ENCODE measurements around the gene SLC12A5.
"Not testable (repeated sequence)": the region's sequence is repeated elsewhere in the genome, so short reads cannot be mapped to it uniquely, and the experiment has no call there.

SLC12A5 gene

DNA sequence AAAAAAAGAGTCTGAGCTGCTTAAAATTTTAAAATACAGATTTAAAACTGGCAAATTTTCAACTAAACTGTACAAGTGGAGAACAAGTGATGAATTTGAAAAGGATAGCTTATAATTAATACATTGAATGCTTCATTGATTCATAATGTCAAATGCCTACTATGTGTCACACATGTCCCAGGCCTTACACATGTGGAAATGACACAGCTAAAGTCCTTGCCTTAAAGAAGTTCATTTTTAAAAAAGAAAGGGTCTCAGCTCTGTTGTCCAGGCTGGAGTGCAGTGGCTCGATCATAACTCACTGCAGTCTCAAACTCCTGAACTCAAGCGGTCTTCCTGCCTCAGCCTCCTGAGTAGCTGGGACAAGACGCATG is 55.8 kb downstream of the SLC12A5 start:
- no peak for DNase-seq

DNA sequence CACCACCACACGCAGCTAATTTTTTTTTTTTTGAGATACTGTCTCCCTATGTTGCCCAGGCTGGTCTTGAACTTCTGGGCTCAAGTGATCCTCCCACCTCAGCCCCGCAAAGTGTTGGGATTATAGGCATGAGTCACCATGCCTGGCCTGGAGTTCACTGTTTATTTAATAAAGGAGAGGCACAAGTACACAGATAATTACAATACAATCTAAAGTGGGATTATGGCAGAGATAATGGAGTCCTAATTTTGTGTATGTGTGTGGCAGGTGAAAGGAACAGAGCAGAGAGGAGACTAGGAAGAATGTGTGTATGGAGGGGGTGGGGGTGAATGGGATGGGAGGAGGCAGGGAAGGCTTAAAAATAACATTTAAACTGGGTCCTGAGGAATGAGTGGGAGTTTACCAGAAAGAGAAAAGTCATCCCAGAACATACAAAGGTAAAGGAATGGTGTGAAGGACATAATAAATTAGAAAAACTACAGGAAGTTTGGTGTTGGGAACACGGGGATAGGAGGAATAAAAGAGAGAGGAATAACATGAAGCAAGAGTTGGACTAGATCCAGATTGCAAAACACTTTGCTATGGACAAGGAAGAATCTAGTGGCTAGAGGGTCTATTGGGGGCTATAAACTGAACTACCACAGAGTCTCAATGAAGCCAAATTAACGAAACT is 56.3 kb downstream of the SLC12A5 start:
- peak; percentile 85 for DNase-seq

DNA sequence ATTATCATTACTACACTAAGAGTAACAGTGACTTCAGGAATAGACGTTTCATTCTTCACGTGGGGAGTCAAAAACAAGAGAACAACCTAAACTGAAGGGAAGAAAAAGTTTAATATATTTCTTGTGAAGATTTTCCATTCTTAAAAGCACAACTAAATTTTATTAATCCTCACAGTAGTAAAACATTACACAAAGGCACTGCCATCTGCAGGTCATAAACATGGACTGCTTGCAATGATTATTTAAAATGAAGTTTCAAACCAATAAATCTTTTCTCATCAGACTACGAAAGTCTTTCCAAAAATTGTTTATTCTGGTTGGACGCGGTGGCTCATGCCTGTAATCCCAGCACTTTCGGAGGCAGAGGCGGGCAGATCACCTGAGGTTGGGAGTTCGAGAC is 58.1 kb downstream of the SLC12A5 start:
- no peak for DNase-seq

DNA sequence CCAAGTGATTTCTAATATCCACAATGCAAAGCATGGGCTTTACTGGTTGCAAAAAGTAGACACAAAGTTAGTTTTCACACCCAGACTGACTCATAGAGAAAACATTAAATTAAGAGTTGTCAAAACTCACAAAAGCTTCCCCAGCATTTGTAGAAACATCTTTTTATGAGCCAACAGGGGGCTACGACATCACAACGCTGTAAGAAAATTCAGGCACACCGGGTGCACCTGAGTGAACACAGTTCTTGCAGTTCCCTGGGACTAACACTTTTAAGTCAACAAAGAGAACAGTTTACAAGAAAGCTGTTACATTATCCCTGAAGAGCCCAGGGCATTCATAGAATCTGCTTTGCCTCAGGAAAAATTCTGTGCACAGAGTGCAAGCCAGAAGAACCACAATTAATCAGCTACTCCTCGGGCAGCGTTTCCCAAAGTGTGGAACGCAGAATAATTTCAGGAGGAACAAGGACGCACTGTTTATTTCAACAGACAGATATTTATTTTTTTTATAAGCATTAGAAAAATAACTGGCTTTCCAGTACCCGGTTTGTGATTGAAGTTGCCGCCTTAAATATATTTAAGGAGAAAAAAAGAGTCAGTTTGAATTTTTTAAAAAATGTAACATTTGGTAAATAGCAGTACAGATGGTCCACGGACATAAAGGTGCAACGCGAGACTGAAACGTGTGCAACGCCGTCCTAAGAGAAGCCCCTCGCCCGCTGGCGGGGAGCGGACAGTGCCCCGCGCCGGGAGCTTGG is 59.6 kb downstream of the SLC12A5 start:
- DNase-seq, result no peak

DNA sequence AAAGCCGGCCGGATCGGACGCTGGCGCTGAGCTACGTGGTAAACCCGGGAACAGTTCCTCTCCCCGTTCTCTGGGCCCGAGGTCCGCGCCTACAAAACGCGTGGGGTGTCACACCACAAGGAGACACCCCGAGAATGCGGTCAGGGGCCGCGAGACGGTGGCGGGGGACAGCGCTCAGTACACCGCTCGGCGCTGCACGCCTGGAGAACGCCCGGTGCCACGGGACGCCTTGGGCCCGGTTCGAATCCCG is 60.1 kb downstream of the SLC12A5 start:
- no peak for DNase-seq

DNA sequence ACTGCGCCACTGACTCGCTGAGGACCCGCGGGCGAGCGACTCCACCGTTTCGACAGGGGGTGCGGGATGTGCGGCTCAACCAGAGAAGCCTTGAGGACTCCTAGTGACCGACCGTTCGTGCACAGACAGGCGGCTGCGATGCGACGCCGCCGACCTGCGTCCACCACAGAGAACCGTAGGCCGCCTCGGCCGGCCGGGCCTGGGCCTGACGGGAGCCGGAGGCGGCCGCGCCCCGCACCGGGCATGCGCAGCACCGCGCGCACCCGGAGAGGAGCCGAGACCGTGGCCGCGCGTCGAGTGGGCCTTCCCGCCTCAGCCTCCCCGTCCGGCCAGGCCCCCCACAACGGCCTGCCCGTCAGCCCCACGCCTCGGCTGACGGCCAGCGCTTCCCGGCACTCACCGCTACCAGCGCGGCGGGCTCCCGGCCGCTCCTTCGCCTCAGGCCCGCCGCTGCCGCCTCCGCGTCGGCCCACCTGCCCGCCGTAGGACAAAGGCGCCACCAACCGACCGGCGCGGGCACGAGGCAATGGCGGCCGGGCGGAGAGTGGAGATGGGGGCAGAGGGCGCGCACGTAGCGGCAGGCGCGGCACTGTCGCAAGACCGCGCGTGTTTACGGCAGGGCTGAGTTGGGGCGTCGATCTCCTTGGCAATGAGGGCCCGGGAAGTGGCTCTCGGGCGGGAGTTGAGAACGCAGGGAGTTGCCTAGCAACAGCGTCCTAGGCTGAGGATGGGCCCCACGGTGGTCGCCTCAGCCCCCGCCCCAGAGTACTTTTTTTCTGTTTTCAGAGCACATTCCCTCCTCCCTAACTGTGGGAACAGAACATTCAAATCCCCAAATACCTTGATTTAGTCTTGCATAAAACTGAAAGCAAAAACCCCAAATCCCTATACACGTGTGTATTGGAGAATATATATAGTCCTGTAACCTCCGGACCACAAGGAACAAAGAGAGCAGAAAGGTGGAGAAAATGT is 60.7 kb downstream of the SLC12A5 start, which contains the start of gene NCOA5:
NCOA5 (minus strand) TSS at position 546 of the 972 bp plus-strand sequence. CDS start 10,538 bp downstream, outside the sequence.
- DNase-seq, result peak; percentile 94

DNA sequence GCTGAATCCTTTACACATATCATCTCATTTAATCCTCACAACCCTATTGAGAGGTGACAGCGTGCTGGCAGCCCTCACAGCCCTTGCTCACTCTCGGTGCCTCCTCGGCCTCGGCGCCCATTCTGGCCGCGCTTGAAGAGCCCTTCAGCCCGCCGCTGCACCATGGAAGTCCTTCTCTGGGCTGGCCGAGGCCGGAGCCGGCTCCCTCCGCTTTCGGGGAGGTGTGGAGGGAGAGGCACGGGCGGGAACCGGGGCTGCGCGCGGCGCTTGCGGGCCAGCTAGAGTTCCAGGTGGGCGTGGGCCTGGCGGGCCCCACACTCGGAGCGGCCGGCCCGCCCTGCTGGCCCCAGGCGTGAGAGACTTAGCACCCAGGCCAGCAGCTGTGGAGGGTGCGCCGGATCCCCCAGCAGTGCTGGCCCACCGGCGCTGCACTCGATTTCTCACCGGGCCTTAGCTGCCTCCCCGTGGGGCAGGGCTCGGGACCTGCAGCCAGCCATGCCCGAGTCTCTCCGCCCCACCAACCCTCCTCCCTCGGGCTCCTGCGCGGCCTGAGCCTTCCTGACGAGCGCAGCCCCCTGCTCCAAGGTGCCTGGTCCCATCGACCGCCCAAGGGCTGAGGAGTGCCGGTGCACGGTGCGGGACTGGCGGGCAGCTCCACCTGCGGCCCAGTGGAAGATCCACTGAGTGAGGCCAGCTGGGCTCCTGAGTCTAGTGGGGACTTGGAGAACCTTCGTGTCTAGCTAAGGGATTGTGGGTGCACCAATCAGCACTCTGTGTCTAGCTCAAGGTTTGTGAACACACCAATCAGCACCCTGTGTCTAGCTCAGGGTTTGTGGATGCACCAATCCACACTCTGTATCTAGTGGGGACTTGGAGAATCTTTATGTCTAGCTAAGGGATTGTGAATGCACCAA is 62.9 kb downstream of the SLC12A5 start:
- DNase-seq, result not testable (repeated sequence)

DNA sequence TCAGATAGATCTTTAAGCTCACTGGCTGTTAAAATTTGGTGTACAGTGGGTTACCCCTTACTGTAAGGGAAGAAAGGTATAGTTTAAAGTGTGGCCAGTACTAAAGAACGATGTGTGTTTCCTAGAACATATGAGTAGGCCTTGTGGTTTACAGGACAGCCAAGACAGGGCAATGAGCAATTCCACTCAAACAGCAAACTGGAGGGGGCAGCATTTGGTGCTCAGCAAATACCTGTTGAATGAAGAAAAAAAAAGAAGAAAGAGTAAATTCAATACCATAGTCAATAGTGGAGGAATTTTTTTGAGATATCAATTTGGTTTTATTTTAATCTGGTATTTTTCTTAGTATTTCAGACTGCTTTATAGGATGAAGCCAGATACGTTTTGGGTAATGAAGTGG is 64.5 kb downstream of the SLC12A5 start:
- DNase-seq, result no peak

DNA sequence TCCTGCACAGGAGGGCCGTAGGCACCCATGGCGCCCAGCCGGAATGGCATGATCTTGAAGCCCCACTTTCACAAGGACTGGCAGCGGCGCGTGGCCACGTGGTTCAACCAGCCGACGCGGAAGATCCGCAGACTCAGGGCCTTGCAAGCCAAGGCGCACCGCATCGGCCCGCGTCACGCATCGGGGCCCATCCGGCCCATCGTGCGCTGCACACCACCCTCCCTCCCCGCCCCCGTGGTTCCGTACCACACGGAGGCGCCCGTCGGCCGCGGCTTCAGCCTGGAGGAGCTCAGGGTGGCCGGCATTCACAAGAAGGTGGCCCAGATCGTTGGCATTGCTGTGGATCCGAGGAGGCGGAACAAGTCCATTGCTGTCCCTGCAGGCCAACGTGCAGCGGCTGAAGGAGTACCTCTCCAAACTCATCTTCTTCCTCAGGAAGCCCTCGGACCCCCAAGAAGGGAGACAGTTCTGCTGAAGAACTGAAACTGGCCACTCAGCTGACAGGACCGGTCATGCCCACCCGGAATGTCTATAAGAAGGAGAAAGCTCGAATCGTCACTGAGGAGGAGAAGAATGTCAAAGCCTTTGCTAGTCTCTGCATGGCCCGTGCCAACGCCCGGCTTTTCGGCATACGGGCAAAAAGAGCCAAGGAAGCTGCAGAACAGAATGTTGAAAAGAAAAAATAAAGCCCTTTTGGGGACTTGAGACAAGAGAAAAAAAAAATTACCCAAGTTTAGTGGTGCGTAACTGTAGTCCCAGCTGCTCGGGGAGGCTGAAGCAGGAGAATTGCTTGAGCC is 70.7 kb downstream of the SLC12A5 start:
- DNase-seq, result no peak

DNA sequence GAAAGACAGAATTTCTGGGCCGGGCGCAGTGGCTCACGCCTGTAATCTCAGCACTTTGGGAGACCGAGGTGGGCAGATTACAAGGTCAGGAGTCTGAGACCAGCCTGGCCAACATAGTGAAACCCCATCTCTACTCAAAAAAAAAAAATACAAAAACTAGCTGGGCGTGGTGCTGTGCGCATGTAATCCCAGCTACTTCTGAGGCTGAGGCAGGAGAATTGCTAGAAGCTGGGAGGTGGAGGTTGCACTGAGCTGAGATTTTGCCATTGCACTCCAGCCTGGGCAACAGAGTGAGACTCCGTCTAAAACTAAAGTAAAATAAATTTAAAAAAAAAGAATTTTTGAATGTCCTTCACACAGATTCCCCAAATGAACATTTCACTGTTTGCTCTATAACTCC is 71.4 kb downstream of the SLC12A5 start:
- not testable (repeated sequence) for DNase-seq

DNA sequence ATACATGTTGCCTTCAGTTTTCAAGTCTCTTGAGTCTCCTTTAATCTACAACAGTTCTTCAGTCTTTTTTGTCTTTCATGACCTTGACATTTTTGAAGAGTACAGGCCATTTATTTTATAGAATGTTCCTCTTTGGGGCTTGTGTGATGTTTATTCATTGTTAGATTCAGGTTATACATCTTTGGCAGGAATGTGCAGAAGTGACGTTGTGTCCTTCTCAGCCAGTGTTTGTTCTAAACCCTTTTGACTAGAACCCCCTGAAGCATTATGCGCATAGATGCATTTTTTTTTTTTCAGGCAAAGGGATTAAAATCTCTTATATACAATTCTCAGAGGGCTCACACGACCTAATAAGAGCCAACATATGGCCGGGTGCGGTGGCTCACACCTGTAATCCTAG is 72.0 kb downstream of the SLC12A5 start:
- DNase-seq, result no peak

DNA sequence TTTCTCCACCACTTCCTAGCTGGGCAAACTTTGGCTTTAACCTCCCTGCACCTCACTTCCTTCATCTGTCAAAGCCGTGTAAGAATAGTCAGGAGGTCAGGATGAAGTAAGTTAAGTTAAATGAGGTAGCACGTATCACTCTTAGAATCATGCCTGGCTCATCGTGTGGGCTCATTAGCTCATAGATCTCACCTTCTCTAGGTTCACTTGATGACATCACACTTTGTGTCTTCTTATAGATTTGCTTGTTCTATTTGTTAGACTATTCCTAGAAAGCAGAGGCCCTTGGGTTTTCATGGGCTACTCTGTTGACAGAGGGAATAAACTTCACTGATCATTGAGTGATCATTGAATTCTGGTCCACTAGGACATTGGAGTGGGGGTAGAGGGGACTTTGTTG is 72.9 kb downstream of the SLC12A5 start:
- no peak for DNase-seq

DNA sequence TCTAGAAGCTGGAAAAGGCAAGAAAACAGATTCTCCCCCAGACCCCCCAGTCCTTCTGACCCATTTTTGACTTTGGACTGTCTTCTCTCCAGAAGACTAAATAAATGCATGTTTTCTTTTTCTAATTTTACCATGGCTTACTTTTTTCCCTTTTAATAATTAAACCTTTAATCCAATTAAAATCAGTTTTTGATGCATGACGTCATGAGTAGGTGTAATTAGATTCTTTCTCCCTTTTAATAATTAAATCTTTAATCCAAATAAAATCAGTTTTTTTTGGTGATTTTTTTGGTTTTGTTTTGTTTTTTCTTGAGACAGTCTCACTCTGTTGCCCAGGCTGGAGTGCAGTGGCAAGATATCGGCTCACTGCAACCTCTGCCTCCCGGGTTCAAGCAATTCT is 73.9 kb downstream of the SLC12A5 start:
- no peak for DNase-seq

DNA sequence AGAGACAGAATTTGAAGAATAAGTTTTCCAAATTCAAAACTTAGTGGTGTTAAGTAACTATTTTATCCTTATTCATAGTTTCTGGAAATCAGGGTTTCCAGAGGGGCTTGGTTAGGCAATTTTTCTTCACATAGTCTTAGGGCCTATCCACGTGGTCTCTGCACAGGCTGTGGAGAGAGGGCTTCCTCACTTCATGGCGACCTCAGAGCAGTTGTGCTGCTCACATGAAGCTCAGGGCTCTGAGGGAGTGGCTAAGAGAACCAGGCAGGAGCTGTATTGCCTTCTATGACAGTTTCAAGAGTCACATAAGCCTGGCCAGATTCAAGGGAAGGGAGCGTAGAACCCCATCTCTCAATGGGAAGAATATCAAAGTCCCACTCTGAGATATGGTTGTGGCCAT is 75.2 kb downstream of the SLC12A5 start:
- DNase-seq, result no peak

DNA sequence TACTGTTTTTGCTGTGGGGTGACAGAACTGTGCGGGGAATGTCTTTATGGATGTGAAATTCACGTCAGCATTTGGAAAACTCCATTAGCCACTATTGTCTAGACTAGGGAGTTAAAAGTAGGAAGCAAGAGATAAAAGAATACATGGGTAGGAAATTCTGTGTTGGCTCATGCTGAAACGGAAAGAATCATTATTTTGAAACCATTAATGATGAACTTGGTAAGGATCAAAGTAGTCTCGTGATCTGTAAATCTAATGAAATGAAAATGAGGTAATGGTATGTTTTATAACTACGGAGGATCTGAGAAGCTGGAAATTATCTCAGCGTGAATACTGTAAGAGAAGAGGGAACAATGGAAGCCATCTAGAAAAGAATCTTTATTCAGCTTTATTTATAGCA is 78.0 kb downstream of the SLC12A5 start:
- no peak for DNase-seq

DNA sequence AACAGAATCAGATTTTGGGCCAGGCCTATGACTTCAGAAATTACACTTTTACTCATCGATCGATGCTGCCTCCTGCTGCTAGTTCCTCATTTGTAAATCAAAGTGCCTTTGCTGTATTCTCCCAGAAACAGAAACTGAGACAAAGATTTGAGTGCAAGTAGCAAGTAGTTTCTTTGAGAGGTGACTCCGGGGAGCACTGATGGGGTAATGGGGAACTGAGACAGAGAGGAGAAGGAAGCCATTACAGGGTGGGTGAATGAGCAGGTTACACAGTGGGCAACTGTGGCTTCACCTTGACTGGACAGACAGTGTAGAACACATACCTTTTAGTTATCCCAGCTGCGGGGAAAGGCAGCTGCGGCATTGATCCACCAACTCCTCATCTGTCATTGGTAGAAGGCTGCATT is 79.4 kb downstream of the SLC12A5 start:
- no peak for DNase-seq

DNA sequence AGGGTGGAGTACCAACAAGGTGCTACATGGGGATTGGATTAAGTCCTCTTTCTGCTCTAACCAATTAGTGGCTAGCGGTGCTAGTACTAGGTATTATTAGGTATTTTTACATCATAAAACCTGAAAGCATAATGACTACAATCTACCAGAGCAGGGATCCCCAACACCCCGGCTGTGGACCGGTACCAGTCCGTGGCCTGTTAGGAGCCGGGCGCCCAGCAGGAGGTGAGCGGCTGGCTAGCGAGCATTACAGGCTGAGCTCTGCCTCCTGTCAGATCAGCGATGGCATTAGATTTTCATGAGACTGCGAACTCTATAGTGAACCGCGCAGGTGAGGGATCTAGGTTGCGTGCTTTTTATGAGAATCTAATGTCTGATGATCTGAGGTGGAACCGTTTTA is 80.0 kb downstream of the SLC12A5 start:
- DNase-seq, result no peak

Measured in DMS153 (cell line).